Nephron progenitor cell (in vitro differentiated cells): Measurements from ENCODE around the gene EGFL8.
A peak's percentile ranks its signal among the peaks of the same experiment; 100 is the strongest.

Experiments used
- DNase-seq: peaks from one replicate; pipeline ENCODE4 v3.0.0; 2021
- H3K27ac Mint-ChIP-seq: 2 replicates; pipeline ENCODE4 v1.8.0; 2021; ENCODE audit warnings: mild to moderate bottlenecking, moderate library complexity, mixed read lengths
- H3K27me3 Mint-ChIP-seq: 2 replicates; pipeline ENCODE4 v1.8.0; 2021; ENCODE audit warnings: mild to moderate bottlenecking, low read depth, mixed read lengths; ENCODE audit not compliant: poor library complexity
- H3K36me3 Mint-ChIP-seq: 2 replicates; pipeline ENCODE4 v1.8.0; 2021; ENCODE audit warnings: low read depth, mixed read lengths
- H3K4me1 Mint-ChIP-seq: 2 replicates; pipeline ENCODE4 v1.8.0; 2021; ENCODE audit warnings: mixed read lengths
- H3K4me3 Mint-ChIP-seq: 2 replicates; pipeline ENCODE4 v1.8.0; 2021; ENCODE audit warnings: mild to moderate bottlenecking, moderate library complexity, mixed read lengths
- H3K9me3 Mint-ChIP-seq: 2 replicates; pipeline ENCODE4 v1.8.0; 2021; ENCODE audit warnings: mild to moderate bottlenecking, moderate library complexity, mixed read lengths
- TF ChIP-seq, protein P1 (sequence below): fragments of 200-600 bp; sonication (generic); IDR thresholded peaks from 2 replicates; pipeline ENCODE4 v1.5.0; 2021; ENCODE audit warnings: antibody characterized with exemption

EGFL8 gene

GRCh38 chr6:32158052-32158451, 6.3 kb upstream of the EGFL8 start:
- Mint-ChIP-seq H3K4me3 (no peak overlapping the region), H3K4me1 (peaks cover 24% of the 10 kb centered on the region), H3K9me3 (no peaks in the 10 kb centered on the region), H3K27ac (no peak overlapping the region), H3K27me3 (peaks cover 4% of the 10 kb centered on the region), H3K36me3 (peaks cover 50% of the 10 kb centered on the region)
- TF ChIP-seq, protein P1, sequence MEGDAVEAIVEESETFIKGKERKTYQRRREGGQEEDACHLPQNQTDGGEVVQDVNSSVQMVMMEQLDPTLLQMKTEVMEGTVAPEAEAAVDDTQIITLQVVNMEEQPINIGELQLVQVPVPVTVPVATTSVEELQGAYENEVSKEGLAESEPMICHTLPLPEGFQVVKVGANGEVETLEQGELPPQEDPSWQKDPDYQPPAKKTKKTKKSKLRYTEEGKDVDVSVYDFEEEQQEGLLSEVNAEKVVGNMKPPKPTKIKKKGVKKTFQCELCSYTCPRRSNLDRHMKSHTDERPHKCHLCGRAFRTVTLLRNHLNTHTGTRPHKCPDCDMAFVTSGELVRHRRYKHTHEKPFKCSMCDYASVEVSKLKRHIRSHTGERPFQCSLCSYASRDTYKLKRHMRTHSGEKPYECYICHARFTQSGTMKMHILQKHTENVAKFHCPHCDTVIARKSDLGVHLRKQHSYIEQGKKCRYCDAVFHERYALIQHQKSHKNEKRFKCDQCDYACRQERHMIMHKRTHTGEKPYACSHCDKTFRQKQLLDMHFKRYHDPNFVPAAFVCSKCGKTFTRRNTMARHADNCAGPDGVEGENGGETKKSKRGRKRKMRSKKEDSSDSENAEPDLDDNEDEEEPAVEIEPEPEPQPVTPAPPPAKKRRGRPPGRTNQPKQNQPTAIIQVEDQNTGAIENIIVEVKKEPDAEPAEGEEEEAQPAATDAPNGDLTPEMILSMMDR: no peak
- no peak for DNase-seq

DNA sequence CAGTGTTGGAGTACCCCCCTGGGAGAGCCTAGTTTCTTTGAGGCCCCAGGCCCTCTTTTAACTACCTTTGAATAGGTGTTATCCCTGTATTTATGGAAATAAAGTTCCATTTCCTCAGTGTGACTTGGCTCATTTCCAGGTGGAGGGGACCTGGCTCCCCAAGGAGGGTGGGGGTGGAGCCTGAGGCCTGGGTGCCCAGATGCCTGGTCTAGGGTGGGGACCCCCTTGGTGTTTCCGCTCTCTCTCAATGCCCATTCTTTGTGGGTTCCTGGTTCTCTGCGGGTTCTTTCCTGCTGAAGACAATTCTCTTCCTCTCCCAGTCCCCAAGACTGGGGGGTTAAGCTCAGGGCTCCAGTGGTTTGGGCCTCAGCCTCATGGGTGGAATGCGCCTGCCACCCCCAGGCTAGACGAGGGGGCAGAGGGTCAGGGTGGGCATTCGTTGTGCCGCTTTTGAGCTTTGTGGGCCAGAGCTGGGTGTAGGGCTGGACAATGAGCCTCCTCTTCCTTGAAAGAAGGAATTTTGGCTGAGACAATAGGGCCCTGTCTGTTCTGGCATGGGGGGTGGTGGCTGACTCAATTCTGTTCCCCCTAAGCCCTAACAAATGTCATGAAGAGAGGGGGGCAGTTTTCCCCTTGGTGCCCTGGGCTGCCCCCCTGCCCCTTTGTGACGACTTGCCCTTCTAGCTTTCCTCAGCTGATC, 686 bp upstream of the EGFL8 start:
- peaks cover 63% of the 10 kb centered on the region for H3K36me3 Mint-ChIP-seq
- H3K4me1 Mint-ChIP-seq: peaks cover 16% of the 10 kb centered on the region
- H3K27ac Mint-ChIP-seq: peak overlapping the region; percentile 72
- DNase-seq: no peak
- H3K4me3 Mint-ChIP-seq: no peak overlapping the region
- no peaks in the 10 kb centered on the region for H3K9me3 Mint-ChIP-seq
- TF ChIP-seq, protein P1: no peak
- H3K27me3 Mint-ChIP-seq: no peaks in the 10 kb centered on the region

DNA sequence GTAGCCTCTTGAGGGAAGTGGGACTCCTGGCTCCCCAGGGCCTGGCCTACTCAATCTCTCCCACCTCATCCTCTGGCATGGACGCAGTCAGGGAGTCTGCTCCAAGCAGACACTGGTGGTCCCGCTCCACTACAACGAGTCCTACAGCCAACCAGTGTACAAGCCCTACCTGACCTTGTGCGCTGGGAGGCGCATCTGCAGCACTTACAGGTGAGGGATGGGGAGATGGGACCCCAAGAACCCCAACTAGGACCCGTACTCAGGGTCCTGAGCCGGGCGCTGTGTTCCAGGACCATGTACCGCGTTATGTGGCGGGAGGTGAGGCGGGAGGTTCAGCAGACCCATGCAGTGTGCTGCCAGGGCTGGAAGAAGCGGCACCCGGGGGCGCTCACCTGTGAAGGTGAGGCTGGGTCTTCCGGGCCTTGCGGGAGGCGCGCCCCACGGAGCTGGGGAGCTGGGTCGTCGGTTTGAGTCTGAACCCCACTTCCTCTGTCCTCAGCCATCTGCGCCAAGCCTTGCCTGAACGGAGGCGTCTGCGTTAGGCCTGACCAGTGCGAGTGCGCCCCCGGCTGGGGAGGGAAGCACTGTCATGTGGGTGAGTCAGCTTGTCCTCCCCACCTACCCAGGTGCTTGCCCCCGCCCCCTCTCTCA, 2.1 kb downstream of the EGFL8 start:
- TF ChIP-seq, protein P1: no peak
- Mint-ChIP-seq H3K27ac (no peak overlapping the region), H3K36me3 (peaks cover 74% of the 10 kb centered on the region), H3K9me3 (no peaks in the 10 kb centered on the region), H3K4me1 (peaks cover 17% of the 10 kb centered on the region), H3K4me3 (no peak overlapping the region), H3K27me3 (no peaks in the 10 kb centered on the region)
- no peak for DNase-seq

DNA sequence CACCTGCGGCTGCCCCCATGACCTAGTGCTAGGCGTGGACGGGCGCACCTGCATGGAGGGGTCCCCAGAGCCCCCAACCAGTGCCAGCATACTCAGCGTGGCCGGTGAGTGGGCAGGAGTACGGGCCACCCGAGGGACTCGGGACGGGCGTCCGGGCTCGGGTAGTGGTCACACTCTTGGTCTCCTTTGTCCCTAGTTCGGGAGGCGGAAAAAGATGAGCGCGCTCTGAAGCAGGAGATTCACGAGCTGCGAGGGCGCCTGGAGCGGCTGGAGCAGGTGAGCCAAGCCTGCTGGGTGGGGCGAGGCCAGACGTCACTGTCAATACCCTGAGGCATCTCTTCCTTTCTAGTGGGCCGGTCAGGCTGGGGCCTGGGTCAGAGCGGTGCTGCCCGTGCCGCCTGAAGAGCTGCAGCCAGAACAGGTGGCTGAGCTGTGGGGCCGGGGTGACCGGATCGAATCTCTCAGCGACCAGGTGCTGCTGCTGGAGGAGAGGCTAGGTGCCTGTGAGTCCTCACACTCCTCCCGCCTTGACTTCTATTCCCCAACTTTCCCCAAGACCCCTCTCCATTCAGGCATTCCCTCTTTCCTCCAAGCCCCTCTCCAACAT, 2.9 kb downstream of the EGFL8 start:
- Mint-ChIP-seq H3K36me3 (peaks cover 71% of the 10 kb centered on the region), H3K9me3 (no peaks in the 10 kb centered on the region), H3K4me1 (peaks cover 17% of the 10 kb centered on the region), H3K27ac (peak overlapping the region; percentile 94), H3K4me3 (no peak overlapping the region), H3K27me3 (no peaks in the 10 kb centered on the region)
- no peak for DNase-seq
- TF ChIP-seq, protein P1: no peak

DNA sequence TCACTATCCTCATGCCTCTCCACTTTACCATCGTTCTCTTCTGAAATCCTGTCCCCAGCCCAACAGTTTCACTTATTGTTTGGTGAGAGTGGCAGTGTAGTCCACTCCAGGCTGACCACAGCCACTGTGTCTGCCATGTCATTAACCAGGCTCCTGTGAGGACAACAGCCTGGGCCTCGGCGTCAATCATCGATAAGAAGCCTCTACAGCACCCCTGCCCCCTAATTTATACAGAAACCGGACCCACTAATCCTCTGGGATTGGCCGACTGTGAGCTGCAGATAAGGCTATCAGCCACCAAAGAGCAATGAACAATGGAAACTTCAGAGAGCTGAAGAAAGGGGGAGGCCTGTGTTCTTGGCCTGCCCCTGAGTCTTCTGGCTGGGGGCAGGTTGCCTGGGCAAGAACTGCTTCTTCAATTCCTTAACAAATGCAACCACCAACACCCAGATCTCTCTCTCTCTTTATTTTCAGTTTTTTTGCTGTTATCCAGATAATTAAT, 3.4 kb downstream of the EGFL8 start:
- peaks cover 20% of the 10 kb centered on the region for H3K4me1 Mint-ChIP-seq
- no peak for DNase-seq
- H3K4me3 Mint-ChIP-seq: no peak overlapping the region
- no peaks in the 10 kb centered on the region for H3K9me3 Mint-ChIP-seq
- TF ChIP-seq, protein P1: no peak
- H3K27me3 Mint-ChIP-seq: no peaks in the 10 kb centered on the region
- H3K27ac Mint-ChIP-seq: peak overlapping the region; percentile 94
- peaks cover 65% of the 10 kb centered on the region for H3K36me3 Mint-ChIP-seq
